ENCODE measurements around the gene WDTC1.
"Not testable (repeated sequence)": the region's sequence is repeated elsewhere in the genome, so short reads cannot be mapped to it uniquely, and the experiment has no call there.

WDTC1 gene

GRCh38 chr1:27216466-27216865 lies 18.0 kb upstream of the WDTC1 start:
- no peak for DNase-seq (ENCODE audit: low read depth)

GRCh38 chr1:27217401-27217800 lies 17.0 kb upstream of the WDTC1 start:
- no peak overlapping the region for H3K4me3 ChIP-seq (ENCODE audit: low read length)
- TF ChIP-seq CTCF (IDR thresholded peaks at IDR 0.05; ENCODE audit: insufficient read depth, low read depth, low read length, missing control alignments) = no peak
- no peak for DNase-seq (ENCODE audit: low read depth)

More at GRCh38 chr1:27216466-27216865, 18.0 kb upstream of the WDTC1 start:
- no peak overlapping the region for H3K4me3 ChIP-seq (ENCODE audit: low read length)
- TF ChIP-seq CTCF (IDR thresholded peaks at IDR 0.05; ENCODE audit: insufficient read depth, low read depth, low read length, missing control alignments) = no peak

- H3K4me3 ChIP-seq (ENCODE audit: low read length) = no peak overlapping the region
- DNase-seq (ENCODE audit: low read depth) = no peak
- TF ChIP-seq CTCF (IDR thresholded peaks at IDR 0.05; ENCODE audit: insufficient read depth, low read depth, low read length, missing control alignments) = no peak
Observed at GRCh38 chr1:27218736-27219135, 15.7 kb upstream of the WDTC1 start.

GRCh38 chr1:27220096-27220495 lies 14.3 kb upstream of the WDTC1 start:
- no peak overlapping the region for H3K4me3 ChIP-seq (ENCODE audit: low read length)
- TF ChIP-seq CTCF (IDR thresholded peaks at IDR 0.05; ENCODE audit: insufficient read depth, low read depth, low read length, missing control alignments) = no peak
- DNase-seq (ENCODE audit: low read depth) = no peak

- not testable (repeated sequence) for H3K4me3 ChIP-seq (ENCODE audit: low read length); DNase-seq (ENCODE audit: low read depth)
Observed at GRCh38 chr1:27220702-27221497, 13.5 kb upstream of the WDTC1 start.

GRCh38 chr1:27225621-27226020 lies 8.8 kb upstream of the WDTC1 start:
- no peak for TF ChIP-seq CTCF (IDR thresholded peaks at IDR 0.05; ENCODE audit: insufficient read depth, low read depth, low read length, missing control alignments)
- DNase-seq (ENCODE audit: low read depth) = no peak
- no peak overlapping the region for H3K4me3 ChIP-seq (ENCODE audit: low read length)

- H3K4me3 ChIP-seq (ENCODE audit: low read length) = no peak overlapping the region
- no peak for TF ChIP-seq CTCF (IDR thresholded peaks at IDR 0.05; ENCODE audit: insufficient read depth, low read depth, low read length, missing control alignments)
- DNase-seq (ENCODE audit: low read depth) = no peak
Observed at GRCh38 chr1:27227765-27228164, 6.7 kb upstream of the WDTC1 start.
